ENCODE results near the gene RPL11. TPM values are rescaled to one million over a fixed set of nuclear protein-coding genes. Genes with fewer than 3 reads are reported as not detected.

Gene RPL11
- total and polyA plus RNA-seq, 4 donors: 270 to 816 (median 501) TPM

GRCh38 chr1:23643736-23644554 is 47.7 kb upstream of the RPL11 start:
- Histone ChIP-seq H3K9ac (ENCODE audit: low read depth in 1 of 2, low read length in 2 of 2) (no peak overlapping the region), H3K27me3 (ENCODE audit: control insufficient read depth in 4 of 4, insufficient read depth in 4 of 4, low read length in 3 of 4) (no peaks in the 10 kb centered on the region), H3K27ac (ENCODE audit: low read depth in 1 of 2, low read length in 2 of 2) (no peak overlapping the region), H3K4me1 (ENCODE audit: control insufficient read depth in 4 of 4, insufficient read depth in 4 of 4, low read length in 3 of 4) (no peaks in the 10 kb centered on the region), H3K9me3 (ENCODE audit: control insufficient read depth in 4 of 4, low read length in 3 of 4) (no peaks in the 10 kb centered on the region), H3K36me3 (ENCODE audit: control insufficient read depth in 4 of 4, insufficient read depth in 3 of 4, low read depth in 1 of 4, low read length in 3 of 4) (no peaks in the 10 kb centered on the region), H3K4me3 (ENCODE audit: low read depth in 1 of 3, low read length in 3 of 3) (no peak overlapping the region)
- WGBS: 65% methylated on average over 7 of the region's 7 CpGs
- DNase-seq (ENCODE audit: low spot score): no peak
- TF ChIP-seq HNF4G (IDR thresholded peaks at IDR 0.05) (no peak), ATF3 (IDR thresholded peaks at IDR 0.05) (no peak), REST (IDR thresholded peaks at IDR 0.05) (no peak), NR2F2 (IDR thresholded peaks at IDR 0.05) (no peak), GABPA (IDR thresholded peaks at IDR 0.05 in 1 of 2, conservative IDR thresholded peaks at IDR 0.05 in 1 of 2) (no peak)

- H3K27me3 ChIP-seq (ENCODE audit: control insufficient read depth in 4 of 4, insufficient read depth in 4 of 4, low read length in 3 of 4): no peaks in the 10 kb centered on the region
- WGBS: 92% methylated on average over 5 of the region's 5 CpGs
- H3K9me3 ChIP-seq (ENCODE audit: control insufficient read depth in 4 of 4, low read length in 3 of 4): no peaks in the 10 kb centered on the region
- TF ChIP-seq REST (IDR thresholded peaks at IDR 0.05) (no peak), HNF4G (IDR thresholded peaks at IDR 0.05) (no peak), TAF1 (conservative IDR thresholded peaks at IDR 0.05) (no peak)
- H3K9ac ChIP-seq (ENCODE audit: low read depth in 1 of 2, low read length in 2 of 2): no peak overlapping the region
- no peak overlapping the region for H3K27ac ChIP-seq (ENCODE audit: low read depth in 1 of 2, low read length in 2 of 2)
- no peak overlapping the region for H3K4me3 ChIP-seq (ENCODE audit: low read depth in 1 of 3, low read length in 3 of 3)
- DNase-seq (ENCODE audit: low spot score): no peak
- H3K4me1 ChIP-seq (ENCODE audit: control insufficient read depth in 4 of 4, insufficient read depth in 4 of 4, low read length in 3 of 4): no peaks in the 10 kb centered on the region
- H3K36me3 ChIP-seq (ENCODE audit: control insufficient read depth in 4 of 4, insufficient read depth in 3 of 4, low read depth in 1 of 4, low read length in 3 of 4): no peaks in the 10 kb centered on the region
These were observed 47.1 kb upstream of the RPL11 start for GRCh38 chr1:23644555-23644866.

- H3K27ac ChIP-seq (ENCODE audit: low read depth in 1 of 2, low read length in 2 of 2): no peak overlapping the region
- H3K36me3 ChIP-seq (ENCODE audit: control insufficient read depth in 4 of 4, insufficient read depth in 3 of 4, low read depth in 1 of 4, low read length in 3 of 4): no peaks in the 10 kb centered on the region
- no peaks in the 10 kb centered on the region for H3K9me3 ChIP-seq (ENCODE audit: control insufficient read depth in 4 of 4, low read length in 3 of 4)
- DNase-seq (ENCODE audit: low spot score): no peak
- H3K27me3 ChIP-seq (ENCODE audit: control insufficient read depth in 4 of 4, insufficient read depth in 4 of 4, low read length in 3 of 4): no peaks in the 10 kb centered on the region
- TF ChIP-seq HNF4G (IDR thresholded peaks at IDR 0.05): no peak
- TF ChIP-seq ZBTB33 (IDR thresholded peaks at IDR 0.05): no peak
- TF ChIP-seq RAD21 (IDR thresholded peaks at IDR 0.05): no peak
- no peak for TF ChIP-seq TAF1 (conservative IDR thresholded peaks at IDR 0.05)
- TF ChIP-seq FOXA2 (IDR thresholded peaks at IDR 0.05): no peak
- no peak for TF ChIP-seq HNF4A (conservative IDR thresholded peaks at IDR 0.05)
- no peak for TF ChIP-seq GABPA (IDR thresholded peaks at IDR 0.05 in 1 of 2, conservative IDR thresholded peaks at IDR 0.05 in 1 of 2)
- TF ChIP-seq SP1 (IDR thresholded peaks at IDR 0.05): no peak
- no peak overlapping the region for H3K4me3 ChIP-seq (ENCODE audit: low read depth in 1 of 3, low read length in 3 of 3)
- no peaks in the 10 kb centered on the region for H3K4me1 ChIP-seq (ENCODE audit: control insufficient read depth in 4 of 4, insufficient read depth in 4 of 4, low read length in 3 of 4)
- 90% methylated on average over 3 of the region's 3 CpGs for WGBS
- H3K9ac ChIP-seq (ENCODE audit: low read depth in 1 of 2, low read length in 2 of 2): no peak overlapping the region
These were observed 46.3 kb upstream of the RPL11 start for GRCh38 chr1:23645338-23645737.
